Trophoblast cell (in vitro differentiated cells and primary cell): ENCODE measurements around the gene UFC1.

ENCODE experiments used
- DNase-seq, 2 donors: peaks; one replicate each; pipeline ENCODE4 v3.0.0-alpha.2; 2016
- H2AFZ ChIP-seq: 2 replicates; pipeline ENCODE4 v1.6.1; 2013; ENCODE audit warnings: low read length, moderate library complexity, mild to moderate bottlenecking; ENCODE audit not compliant: insufficient read depth, poor library complexity
- H2AK5ac ChIP-seq: 2 replicates; pipeline ENCODE4 v1.6.1; 2013; ENCODE audit warnings: mild to moderate bottlenecking, low read length
- H2BK120ac ChIP-seq: 2 replicates; pipeline ENCODE4 v1.6.1; 2013; ENCODE audit warnings: low read length, mild to moderate bottlenecking, moderate library complexity; ENCODE audit not compliant: insufficient read depth, poor library complexity
- H2BK12ac ChIP-seq: 2 replicates; pipeline ENCODE4 v1.6.1; 2013; ENCODE audit warnings: mild to moderate bottlenecking, low read length, moderate library complexity
- H2BK5ac ChIP-seq: 2 replicates; pipeline ENCODE4 v1.6.1; 2013; ENCODE audit warnings: low read length, low read depth, moderate library complexity, mild to moderate bottlenecking; ENCODE audit not compliant: poor library complexity
- H3K14ac ChIP-seq: 2 replicates; pipeline ENCODE4 v1.6.1; 2013; ENCODE audit warnings: mild to moderate bottlenecking, low read length
- H3K18ac ChIP-seq: 2 replicates; pipeline ENCODE4 v1.6.1; 2013; ENCODE audit warnings: mild to moderate bottlenecking, low read length
- H3K23ac ChIP-seq: 2 replicates; pipeline ENCODE4 v1.6.1; 2013; ENCODE audit warnings: low read length
- H3K27ac ChIP-seq: 2 replicates; pipeline ENCODE4 v1.5.1; 2013; ENCODE audit warnings: low read depth, mild to moderate bottlenecking, inconsistent platforms, low read length, moderate library complexity
- H3K27me3 ChIP-seq: 2 replicates; pipeline ENCODE4 v1.6.1; 2013; ENCODE audit warnings: inconsistent platforms, mild to moderate bottlenecking, low read length, moderate library complexity; ENCODE audit not compliant: insufficient read depth
- H3K36me3 ChIP-seq, 2 experiments: 1 replicate in 1 of 2; 2 replicates in 1 of 2; pipeline ENCODE4 v1.6.1; 2013; ENCODE audit warnings: low read length in 2 of 2, mild to moderate bottlenecking in 2 of 2, moderate library complexity in 1 of 2; ENCODE audit not compliant: insufficient read depth in 2 of 2, control insufficient read depth in 1 of 2
- H3K4ac ChIP-seq: 2 replicates; pipeline ENCODE4 v1.6.1; 2013; ENCODE audit warnings: low read depth, mild to moderate bottlenecking, low read length, moderate library complexity
- H3K4me1 ChIP-seq, 2 experiments: 1 replicate in 1 of 2; 2 replicates in 1 of 2; pipeline ENCODE4 v1.6.1; 2013; ENCODE audit warnings: low read length in 2 of 2, mild to moderate bottlenecking in 2 of 2, moderate library complexity in 1 of 2; ENCODE audit not compliant: insufficient read depth in 2 of 2, control insufficient read depth in 1 of 2
- H3K4me2 ChIP-seq: 2 replicates; pipeline ENCODE4 v1.6.1; 2013; ENCODE audit warnings: inconsistent platforms, mild to moderate bottlenecking, low read length, moderate library complexity
- H3K4me3 ChIP-seq: 2 replicates; pipeline ENCODE4 v1.5.1; 2013; ENCODE audit warnings: mild to moderate bottlenecking, low read depth, low read length, inconsistent platforms
- H3K79me1 ChIP-seq: one replicate; pipeline ENCODE4 v1.6.1; 2013; ENCODE audit warnings: low read length
- H3K79me2 ChIP-seq: 2 replicates; pipeline ENCODE4 v1.6.1; 2013; ENCODE audit warnings: low read length, mild to moderate bottlenecking; ENCODE audit not compliant: control insufficient read depth, insufficient read depth, poor library complexity
- H3K9ac ChIP-seq: 2 replicates; pipeline ENCODE4 v1.6.1; 2013; ENCODE audit warnings: mild to moderate bottlenecking, low read length
- H3K9me3 ChIP-seq: 2 replicates; pipeline ENCODE4 v1.6.1; 2013; ENCODE audit warnings: low read depth, mild to moderate bottlenecking, control low read depth, inconsistent platforms, low read length; ENCODE audit not compliant: insufficient read depth
- H4K12ac ChIP-seq: 2 replicates; pipeline ENCODE4 v1.6.1; 2013; ENCODE audit warnings: low read depth, mild to moderate bottlenecking, low read length, moderate library complexity
- H4K8ac ChIP-seq: 2 replicates; pipeline ENCODE4 v1.6.1; 2013; ENCODE audit warnings: low read depth, mild to moderate bottlenecking, low read length, moderate library complexity
- H4K91ac ChIP-seq: one replicate; pipeline ENCODE4 v1.6.1; 2013; ENCODE audit warnings: low read depth, mild to moderate bottlenecking, low read length, moderate library complexity
- WGBS: extraction: QIAGEN DNeasy Blood & Tissue Kit; methylation state at CpG from one replicate; pipeline ENCODE4 v1.1.7; 2013; ENCODE audit warnings: missing lambda C conversion rate; ENCODE audit not compliant: insufficient read length, insufficient coverage; ENCODE audit errors: extremely low coverage; 5-methylcytosine and 5-hydroxymethylcytosine counted together

The UFC1 gene

DNA sequence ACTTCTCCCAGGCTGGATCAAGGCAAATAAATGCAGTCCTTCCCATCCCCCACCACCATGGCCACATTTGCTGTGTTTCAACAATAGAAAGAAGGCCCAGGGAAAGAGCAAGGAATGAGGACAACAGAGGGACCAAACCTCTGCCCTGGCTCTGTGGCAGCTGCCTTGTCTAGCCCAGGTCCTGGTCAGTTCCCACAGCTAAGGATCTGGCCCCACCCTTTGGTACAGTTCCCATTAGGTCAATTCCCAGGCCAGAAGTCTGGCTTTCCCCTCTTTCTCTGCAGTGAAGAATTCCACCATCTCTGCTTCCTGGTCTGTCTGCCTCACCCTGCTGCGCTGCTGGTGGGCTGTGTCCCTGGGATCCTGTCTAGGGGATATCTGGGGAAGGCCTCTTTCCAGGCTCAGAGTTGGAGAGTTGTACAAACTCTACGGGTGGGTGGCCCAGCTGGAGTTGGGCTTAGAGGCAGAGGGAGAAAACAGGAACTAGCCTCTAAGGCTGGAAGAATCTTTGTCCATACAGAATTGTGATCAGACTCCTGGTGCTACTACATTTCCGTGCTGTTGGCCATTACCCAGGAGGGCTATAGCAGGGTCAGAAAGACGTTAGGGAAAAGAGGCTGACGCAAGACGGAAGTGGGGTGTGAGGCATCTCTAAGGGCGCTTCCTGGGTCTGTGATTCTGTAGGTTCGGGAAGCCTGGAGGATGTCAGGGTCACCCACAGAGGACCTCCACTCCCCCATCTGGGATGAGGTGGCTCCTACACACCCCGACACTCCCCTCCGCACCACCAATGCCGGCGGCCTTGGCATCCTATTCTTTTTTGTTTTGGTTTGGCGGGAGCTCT is 47.4 kb downstream of the UFC1 start:
- H2BK12ac ChIP-seq = peak overlapping the region; percentile 19
- H3K27me3 ChIP-seq = no peaks in the 10 kb centered on the region
- H3K9me3 ChIP-seq = no peaks in the 10 kb centered on the region
- peak overlapping the region; percentile 97 for H4K8ac ChIP-seq
- peak overlapping the region; percentile 13 for H3K4ac ChIP-seq
- H3K9ac ChIP-seq = no peak overlapping the region
- H3K27ac ChIP-seq = no peak overlapping the region
- no peak for DNase-seq
- H3K4me3 ChIP-seq = no peak overlapping the region
- peak overlapping the region; percentile 80 for H4K91ac ChIP-seq
- WGBS = no CpG with 5 or more reads among the region's 13 CpGs
- H3K36me3 ChIP-seq = peaks cover 2 to 4% of the 10 kb centered on the region in 2 experiments
- peaks cover 14% of the 10 kb centered on the region for H3K79me1 ChIP-seq
- H2BK5ac ChIP-seq = peak overlapping the region; percentile 13
- peak overlapping the region; percentile 15 for H3K14ac ChIP-seq
- peaks cover 27 to 31% of the 10 kb centered on the region in 2 experiments for H3K4me1 ChIP-seq
- H2AFZ ChIP-seq = peak overlapping the region; percentile 64
- H3K18ac ChIP-seq = peak overlapping the region; percentile 15
- H4K12ac ChIP-seq = peak overlapping the region; percentile 37
- peak overlapping the region; percentile 55 for H3K4me2 ChIP-seq
- no peak overlapping the region for H3K23ac ChIP-seq
- H3K79me2 ChIP-seq = peaks cover 6% of the 10 kb centered on the region
- H2BK120ac ChIP-seq = peak overlapping the region; percentile 16
- peak overlapping the region; percentile 14 for H2AK5ac ChIP-seq

DNA sequence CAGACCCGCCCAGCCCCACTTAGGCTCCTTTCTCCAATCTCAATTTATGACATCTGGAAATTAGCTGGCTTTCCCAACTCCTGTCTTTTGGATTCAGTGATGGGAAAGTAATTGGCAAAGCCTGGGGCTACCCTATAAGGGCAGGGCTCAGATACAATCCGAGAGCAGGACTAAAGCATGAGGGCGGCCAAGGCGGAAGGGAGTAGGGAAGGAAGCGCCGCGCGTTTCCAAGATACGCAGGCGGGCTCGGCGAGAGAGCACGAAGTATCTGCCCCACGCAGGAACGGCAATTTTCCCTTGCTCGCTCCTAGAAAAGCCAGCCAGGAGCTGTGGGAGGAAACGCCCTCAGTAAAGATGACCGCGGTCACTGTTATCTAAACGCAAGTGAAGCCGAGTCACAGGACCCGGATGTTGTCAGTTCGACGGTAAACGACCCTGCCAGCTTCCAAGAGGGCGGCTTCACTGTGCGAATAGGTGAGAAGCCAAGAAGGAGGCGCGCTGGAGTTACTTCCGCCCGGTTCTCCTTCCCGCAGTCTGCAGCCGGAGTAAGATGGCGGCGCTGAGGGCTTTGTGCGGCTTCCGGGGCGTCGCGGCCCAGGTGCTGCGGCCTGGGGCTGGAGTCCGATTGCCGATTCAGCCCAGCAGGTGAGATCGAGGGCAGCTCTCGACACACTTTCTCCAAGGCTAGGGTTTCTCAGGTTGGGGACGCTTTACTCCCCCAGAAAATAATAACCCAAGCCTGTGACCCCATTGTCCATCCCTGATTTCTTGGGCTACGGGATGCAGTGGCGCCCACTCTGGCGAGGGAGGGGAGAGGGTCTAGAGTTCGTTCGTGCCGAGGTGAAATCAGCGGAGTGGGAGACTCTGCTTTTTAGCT is 48.3 kb downstream of the UFC1 start, which contains the start of gene NDUFS2:
NDUFS2 (plus strand) TSS at position 532 of the 877 bp plus-strand sequence; CDS start at position 551, 19 bp downstream.
- Histone ChIP-seq H3K4ac (peak within 1 kb of the TSS; percentile 53), H4K12ac (peak within 1 kb of the TSS; percentile 96), H3K27ac (peak within 1 kb of the TSS; percentile 56), H3K18ac (peak within 1 kb of the TSS; percentile 90), H3K27me3 (no peaks in the 10 kb centered on the region), H2BK5ac (peak within 1 kb of the TSS; percentile 80), H4K8ac (peak within 1 kb of the TSS; percentile 97), H4K91ac (peak within 1 kb of the TSS; percentile 89), H3K79me2 (peaks cover 6% of the 10 kb centered on the region), H3K4me3 (peak within 1 kb of the TSS; percentile 75), H3K23ac (no peak within 1 kb of the TSS), H2BK120ac (peak within 1 kb of the TSS; percentile 89), H3K9me3 (no peaks in the 10 kb centered on the region), H3K4me1 (peaks cover 27 to 31% of the 10 kb centered on the region in 2 experiments), H3K79me1 (peaks cover 14% of the 10 kb centered on the region), H2AK5ac (peak within 1 kb of the TSS; percentile 30), H2AFZ (peak within 1 kb of the TSS; percentile 73), H3K4me2 (peak within 1 kb of the TSS; percentile 79), H2BK12ac (peak within 1 kb of the TSS; percentile 7), H3K36me3 (peaks cover 8 to 9% of the 10 kb centered on the region in 2 experiments), H3K14ac (peak within 1 kb of the TSS; percentile 90), H3K9ac (peak within 1 kb of the TSS; percentile 94)
- no CpG with 5 or more reads among the region's 53 CpGs for whole genome bisulfite sequencing
- DNase-seq = peak; percentile 100

DNA sequence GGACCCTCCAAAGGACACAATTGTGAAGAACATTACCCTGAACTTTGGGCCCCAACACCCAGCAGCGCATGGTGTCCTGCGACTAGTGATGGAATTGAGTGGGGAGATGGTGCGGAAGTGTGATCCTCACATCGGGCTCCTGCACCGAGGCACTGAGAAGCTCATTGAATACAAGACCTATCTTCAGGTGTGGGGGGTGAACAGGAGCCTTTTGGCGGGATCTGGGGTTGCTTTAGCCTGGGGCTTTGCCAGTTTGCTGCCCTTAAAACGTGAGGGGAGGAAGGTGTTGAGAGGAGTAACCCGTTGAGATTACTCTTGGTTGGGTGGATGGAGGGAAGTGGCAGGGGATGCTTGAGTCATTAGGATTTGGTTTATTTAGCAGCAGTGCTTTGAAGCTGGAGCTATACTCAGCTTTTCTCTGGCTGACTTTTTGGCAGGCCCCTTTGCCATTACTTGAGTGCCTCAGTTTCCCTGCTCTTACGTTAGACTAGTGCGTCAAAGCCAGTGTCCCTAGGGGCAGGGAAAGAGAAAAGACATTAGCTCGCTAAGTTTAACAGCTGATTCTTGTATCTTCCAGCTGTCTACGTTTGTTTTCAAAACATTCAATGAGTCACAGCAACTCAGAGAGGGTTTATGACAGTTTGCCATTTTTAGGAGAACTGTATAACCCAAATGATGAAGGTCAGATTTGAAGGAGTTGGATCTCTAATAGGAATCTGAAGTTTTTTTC is 52.8 kb downstream of the UFC1 start:
- Histone ChIP-seq H2AK5ac (no peak overlapping the region), H2BK120ac (no peak overlapping the region), H2BK5ac (no peak overlapping the region), H2AFZ (no peak overlapping the region), H3K14ac (no peak overlapping the region), H4K8ac (no peak overlapping the region), H3K4me1 (peaks cover 5 to 7% of the 10 kb centered on the region in 2 experiments), H3K18ac (no peak overlapping the region), H3K79me2 (peaks cover 4% of the 10 kb centered on the region), H3K9ac (no peak overlapping the region), H2BK12ac (no peak overlapping the region), H3K27ac (no peak overlapping the region), H3K36me3 (peaks cover 29 to 35% of the 10 kb centered on the region in 2 experiments), H3K23ac (no peak overlapping the region), H3K27me3 (no peaks in the 10 kb centered on the region), H3K4me2 (no peak overlapping the region), H4K91ac (no peak overlapping the region), H3K79me1 (peaks cover 7% of the 10 kb centered on the region), H3K4me3 (no peak overlapping the region), H3K4ac (no peak overlapping the region), H3K9me3 (no peaks in the 10 kb centered on the region), H4K12ac (no peak overlapping the region)
- DNase-seq = no peak
- no CpG with 5 or more reads among the region's 12 CpGs for WGBS

DNA sequence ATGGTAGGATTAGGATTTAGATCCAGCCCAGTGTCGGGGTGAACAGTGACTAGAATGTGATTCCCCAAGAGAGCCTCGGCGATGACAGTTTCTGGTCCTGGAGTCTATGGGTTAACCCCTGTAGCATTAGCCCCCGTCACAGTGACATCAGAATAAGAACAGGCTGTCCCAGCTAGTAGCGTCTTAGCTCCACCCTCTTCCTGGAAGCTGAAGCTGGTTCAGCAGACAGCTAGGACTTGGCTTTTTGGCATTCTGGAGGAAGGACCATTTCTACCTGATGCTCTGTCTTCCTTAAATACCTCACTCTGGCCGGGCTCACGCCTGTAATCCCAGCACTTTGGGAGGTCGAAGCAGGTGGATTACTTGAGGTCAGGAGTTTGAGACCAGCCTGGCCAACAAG is 53.4 kb downstream of the UFC1 start:
- Histone ChIP-seq H3K9ac (no peak overlapping the region), H2AK5ac (no peak overlapping the region)

More for the DNA sequence above, 53.4 kb downstream of the UFC1 start:
- peaks cover 33 to 40% of the 10 kb centered on the region in 2 experiments for H3K36me3 ChIP-seq
- H3K4me1 ChIP-seq = peaks cover 3 to 4% of the 10 kb centered on the region in 2 experiments
- H3K4ac ChIP-seq = no peak overlapping the region
- H2BK5ac ChIP-seq = no peak overlapping the region
- no peak overlapping the region for H4K8ac ChIP-seq
- no peak overlapping the region for H4K91ac ChIP-seq
- no peak overlapping the region for H3K23ac ChIP-seq
- no peak overlapping the region for H3K14ac ChIP-seq
- H3K4me2 ChIP-seq = no peak overlapping the region
- peaks cover 5% of the 10 kb centered on the region for H3K79me1 ChIP-seq
- no peak overlapping the region for H3K18ac ChIP-seq
- H3K4me3 ChIP-seq = no peak overlapping the region
- WGBS = no CpG with 5 or more reads among the region's 8 CpGs
- no peak overlapping the region for H2BK12ac ChIP-seq
- peaks cover 4% of the 10 kb centered on the region for H3K79me2 ChIP-seq
- H3K27me3 ChIP-seq = no peaks in the 10 kb centered on the region
- no peak overlapping the region for H2BK120ac ChIP-seq
- no peak overlapping the region for H4K12ac ChIP-seq
- DNase-seq = no peak
- H3K27ac ChIP-seq = no peak overlapping the region
- H2AFZ ChIP-seq = no peak overlapping the region
- no peaks in the 10 kb centered on the region for H3K9me3 ChIP-seq
